Fibroblast of pulmonary artery (primary cell): ENCODE results near the gene FOXC2.

Experiments used
- DNase-seq: peaks from one replicate; pipeline ENCODE4 v3.0.0-alpha.2; 2010; ENCODE audit warnings: low read depth
- H3K4me3 ChIP-seq: replicated peaks from 2 replicates; pipeline ENCODE4 v1.5.1; 2011; ENCODE audit warnings: low read depth, mild to moderate bottlenecking, control low read depth, low read length, moderate library complexity
- CTCF ChIP-seq: IDR thresholded peaks from 2 replicates; pipeline ENCODE4 v1.5.1; 2011; ENCODE audit warnings: mild to moderate bottlenecking, control low read depth, low read length, inconsistent platforms; ENCODE audit errors: missing control alignments

FOXC2 gene

GRCh38 chr16:86528061-86528929 is 38.3 kb upstream of the FOXC2 start:
- DNase-seq: no peak
- no peak overlapping the region for H3K4me3 ChIP-seq
- no peak for TF ChIP-seq CTCF

GRCh38 chr16:86529160-86529559 is 37.5 kb upstream of the FOXC2 start:
- no peak for TF ChIP-seq CTCF
- no peak for DNase-seq
- no peak overlapping the region for H3K4me3 ChIP-seq

- no peak for DNase-seq
- TF ChIP-seq CTCF: no peak
- H3K4me3 ChIP-seq: no peak overlapping the region
Observed at GRCh38 chr16:86530251-86531190, 36.1 kb upstream of the FOXC2 start.

- peak; percentile 55 for DNase-seq
- no peak overlapping the region for H3K4me3 ChIP-seq
- no peak for TF ChIP-seq CTCF
Observed at GRCh38 chr16:86531191-86531545, 35.5 kb upstream of the FOXC2 start.

GRCh38 chr16:86531641-86532525 is 34.7 kb upstream of the FOXC2 start:
- TF ChIP-seq CTCF: no peak
- DNase-seq: no peak
- H3K4me3 ChIP-seq: no peak overlapping the region

- no peak overlapping the region for H3K4me3 ChIP-seq
- TF ChIP-seq CTCF: no peak
- no peak for DNase-seq
Observed at GRCh38 chr16:86532526-86532815, 34.2 kb upstream of the FOXC2 start.
